HG03095 (cell line): Measurements from ENCODE around the gene VPS29.
"Not testable (repeated sequence)": the region's sequence is repeated elsewhere in the genome, so short reads cannot be mapped to it uniquely, and the experiment has no call there.

Experiments used
- ATAC-seq: cut with Tn5 transposase; IDR thresholded peaks from one replicate; pipeline ENCODE4 v1.9.1; 2021; ENCODE audit warnings: moderate library complexity; ENCODE audit not compliant: unreplicated experiment

VPS29 gene

DNA sequence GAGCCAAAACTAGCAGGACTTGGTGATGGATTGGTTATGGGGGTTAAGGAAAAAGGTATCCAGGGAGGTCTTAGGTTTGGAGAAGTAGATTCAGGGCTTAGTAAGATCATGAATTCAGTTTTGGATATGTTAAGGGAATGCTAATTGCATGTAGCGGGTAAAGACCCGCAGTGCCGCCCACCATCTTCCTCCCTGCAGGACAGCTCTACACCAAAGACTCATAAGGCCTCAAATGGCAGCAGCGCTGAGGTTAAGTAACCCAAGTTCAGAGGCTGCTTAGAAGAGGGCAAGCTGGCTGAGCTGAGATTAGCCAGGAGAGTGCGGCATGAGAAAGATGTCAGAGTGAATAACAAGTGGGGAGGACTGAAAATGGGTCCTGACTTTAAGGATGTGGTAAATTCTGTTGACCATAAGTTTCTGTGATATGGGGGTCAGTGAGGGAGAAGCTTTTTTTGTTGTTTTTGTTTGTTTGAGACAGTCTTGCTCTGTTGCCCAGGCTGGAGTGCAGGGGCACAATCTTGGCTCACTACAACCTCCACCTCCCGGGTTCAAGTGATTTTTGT lies 26.4 kb upstream of the VPS29 start:
- no peak for ATAC-seq

DNA sequence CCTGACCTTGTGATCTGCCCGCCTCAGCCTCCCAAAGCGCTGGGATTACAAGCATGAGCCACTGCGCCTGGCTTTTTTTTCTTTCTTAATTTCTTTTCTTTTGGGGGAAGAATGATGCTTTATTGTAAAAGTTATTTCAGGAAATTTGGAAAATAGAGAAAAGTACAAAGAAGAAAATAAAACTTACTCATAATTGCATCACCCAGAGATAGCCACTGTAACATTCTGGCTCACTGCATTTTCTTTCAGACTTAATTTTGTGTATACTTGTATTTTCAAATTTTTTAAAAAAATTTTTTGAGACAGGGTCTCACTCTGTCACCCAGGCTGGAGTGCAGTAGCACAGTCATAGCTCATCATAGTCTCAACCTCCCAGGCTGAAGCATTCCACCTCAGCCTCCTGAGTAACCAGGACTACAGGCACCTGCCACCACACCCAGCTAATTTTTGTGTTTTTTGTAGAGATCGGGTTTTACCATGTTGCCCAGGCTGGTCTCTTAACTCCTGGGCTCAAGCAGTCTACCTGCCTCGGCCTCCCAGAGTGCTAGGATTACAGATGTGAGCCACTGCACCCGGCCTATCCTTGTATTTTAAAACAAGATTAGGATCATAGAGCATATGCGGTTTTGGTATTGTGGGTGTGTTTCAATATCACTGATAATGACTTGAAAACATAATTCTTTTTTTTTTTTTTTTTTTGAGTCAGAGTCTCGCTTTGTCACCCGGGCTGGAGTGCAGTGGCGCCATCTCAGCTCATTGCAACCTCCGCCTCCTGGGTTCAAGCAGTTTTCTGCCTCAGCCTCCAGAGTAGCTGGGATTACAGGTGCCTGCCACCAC lies 19.2 kb upstream of the VPS29 start:
- ATAC-seq = not testable (repeated sequence)

DNA sequence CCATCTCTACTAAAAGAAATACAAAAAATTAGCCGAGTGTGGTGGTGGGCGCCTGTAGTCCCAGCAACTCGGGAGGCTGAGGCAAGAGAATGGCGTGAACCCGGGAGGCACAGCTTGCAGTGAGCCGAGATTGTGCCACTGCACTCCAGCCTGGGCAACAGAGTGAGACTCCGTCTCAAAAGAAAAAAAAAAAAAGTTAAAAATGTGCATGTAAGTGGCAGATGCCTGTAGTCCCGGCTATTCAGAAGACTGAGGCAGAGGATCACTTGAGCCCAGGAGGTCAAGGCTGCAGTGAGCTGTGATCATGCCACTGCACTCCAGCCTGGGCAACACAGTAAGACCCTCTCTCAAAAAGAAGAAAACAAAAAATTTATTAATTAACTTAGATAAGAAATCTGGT lies 16.1 kb upstream of the VPS29 start:
- ATAC-seq = not testable (repeated sequence)

DNA sequence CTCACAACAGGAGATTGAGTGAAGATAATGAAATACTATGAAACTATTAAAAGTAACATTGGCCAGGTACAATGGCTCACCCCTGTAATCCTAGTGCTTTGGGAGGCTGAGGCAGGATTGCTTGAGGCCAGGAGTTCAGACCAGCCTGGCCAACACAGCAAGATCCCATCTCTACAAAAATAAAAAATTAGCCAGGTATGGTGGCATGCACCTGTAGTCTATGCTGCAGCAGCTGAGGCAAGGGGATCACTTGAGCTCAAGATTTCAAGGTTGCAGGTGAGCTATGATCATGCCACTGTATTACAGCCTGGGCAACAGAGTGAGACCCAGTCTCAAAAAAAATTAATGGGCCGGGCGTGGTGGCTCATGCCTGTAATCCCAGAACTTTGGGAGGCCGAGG lies 15.1 kb upstream of the VPS29 start:
- ATAC-seq = no peak

DNA sequence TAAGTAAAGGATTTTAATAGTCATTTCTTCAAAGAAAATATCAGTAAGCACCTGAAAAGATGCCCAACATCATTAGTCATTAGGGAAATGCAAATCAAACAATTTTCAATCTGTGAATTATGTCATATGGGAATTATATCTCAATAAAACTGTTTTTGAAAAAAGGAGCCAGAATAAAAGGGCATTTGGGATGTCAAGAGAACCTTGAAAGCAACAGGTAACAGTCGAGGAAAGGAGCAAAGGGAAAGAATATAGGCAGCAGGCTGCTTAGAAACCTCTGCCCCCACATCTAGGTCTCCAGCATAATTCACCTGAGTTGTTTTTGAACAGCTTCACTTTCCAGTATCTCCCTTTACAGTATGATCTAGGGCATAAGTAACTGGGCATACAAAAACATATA lies 12.5 kb upstream of the VPS29 start:
- ATAC-seq = no peak

DNA sequence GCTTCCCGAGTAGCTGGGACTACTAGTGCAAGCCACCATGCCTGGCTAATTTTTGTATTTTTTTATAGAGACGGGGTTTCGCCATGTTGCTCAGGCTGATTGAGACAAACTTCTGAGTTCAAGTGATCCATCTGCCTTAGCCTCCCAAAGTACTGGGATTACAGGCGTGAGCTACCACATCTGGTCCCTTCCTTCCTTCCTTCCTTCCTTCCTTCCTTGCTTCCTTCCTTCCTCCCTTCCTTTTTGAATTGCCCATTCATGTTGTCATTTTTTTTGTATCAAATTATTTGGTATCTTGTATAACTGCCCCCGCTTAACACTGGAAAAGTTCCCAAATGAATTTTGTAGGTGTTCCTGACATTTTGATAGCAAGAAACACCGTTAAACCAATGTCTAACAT lies 11.9 kb upstream of the VPS29 start:
- ATAC-seq = no peak

GRCh38 chr12:110508071-110508586 lies 6.2 kb upstream of the VPS29 start:
- ATAC-seq = no peak

DNA sequence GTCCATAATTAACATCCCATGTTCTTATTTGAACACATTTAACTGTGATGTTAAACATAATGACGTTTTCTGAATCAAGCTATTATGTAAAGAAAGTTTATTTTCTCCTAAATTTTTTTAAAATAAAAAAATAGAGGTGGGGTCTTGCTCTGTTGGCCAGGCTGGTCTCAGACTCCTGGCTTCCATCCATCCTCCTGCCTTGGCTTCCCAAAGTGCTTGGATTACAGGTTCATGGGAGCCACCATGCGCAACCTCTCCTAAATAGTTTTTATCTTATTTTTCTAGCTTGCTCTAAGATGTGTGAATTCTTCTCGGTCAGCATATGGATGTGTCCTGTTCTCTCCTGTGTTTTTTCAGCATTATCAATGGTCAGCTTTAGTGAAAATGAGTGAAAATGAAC lies 3.4 kb upstream of the VPS29 start:
- ATAC-seq = no peak

- ATAC-seq = no peak
Observed at GRCh38 chr12:110503432-110503831, 1.5 kb upstream of the VPS29 start.

DNA sequence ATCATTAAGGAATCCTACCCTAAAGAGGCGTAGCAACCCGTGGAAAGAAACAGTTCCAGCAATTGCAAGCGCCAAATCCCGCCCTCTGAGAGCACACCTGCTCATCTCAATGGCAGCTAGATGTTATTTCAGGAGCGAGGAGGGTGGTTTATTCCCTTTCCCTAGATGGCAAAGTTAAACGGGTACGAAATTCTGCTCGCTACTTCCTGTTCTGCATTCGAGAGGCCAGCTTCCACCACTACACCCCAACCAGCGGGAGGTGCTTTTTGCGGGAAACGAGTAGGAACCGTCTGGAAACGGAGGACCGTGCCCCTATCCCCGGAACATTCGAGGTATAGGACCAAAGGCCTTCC lies 536 bp downstream of the VPS29 start:
- ATAC-seq = no peak

GRCh38 chr12:110498984-110499706 lies 2.8 kb downstream of the VPS29 start:
- no peak for ATAC-seq

- no peak for ATAC-seq
Observed at GRCh38 chr12:110475426-110475825, 26.5 kb downstream of the VPS29 start.

- peak; percentile 64 for ATAC-seq
Observed at GRCh38 chr12:110468214-110469048, 33.5 kb downstream of the VPS29 start, which contains the start of the genes FAM216A and GPN3. Gene FAM216A (plus strand): TSS chr12:110468845. CDS start chr12:110468876, 31 bp downstream. Gene GPN3 (minus strand): TSS chr12:110468257. CDS start chr12:110468203, 54 bp downstream.

- ATAC-seq = no peak
Observed at GRCh38 chr12:110467847-110468213, 34.1 kb downstream of the VPS29 start.

GRCh38 chr12:110466791-110467190 lies 35.1 kb downstream of the VPS29 start:
- no peak for ATAC-seq

DNA sequence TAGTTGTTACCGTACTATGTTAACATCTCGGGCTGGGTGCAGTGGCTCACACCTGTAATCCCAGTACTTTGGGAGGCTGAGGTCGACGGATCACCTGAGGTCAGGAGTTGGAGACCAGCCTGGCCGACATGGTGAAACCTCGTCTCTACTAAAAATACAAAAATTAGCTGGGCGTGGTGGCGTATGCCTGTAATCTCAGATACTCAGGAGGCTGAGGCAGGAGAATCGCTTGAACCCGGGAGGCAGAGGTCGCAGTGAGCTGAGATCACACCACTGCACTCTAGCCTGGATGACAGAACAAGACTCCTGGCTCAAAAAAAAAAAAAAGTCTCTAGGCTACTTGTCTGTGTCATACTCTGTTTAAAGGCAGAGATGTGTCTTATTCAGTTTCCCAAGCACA lies 36.1 kb downstream of the VPS29 start:
- ATAC-seq = not testable (repeated sequence)

DNA sequence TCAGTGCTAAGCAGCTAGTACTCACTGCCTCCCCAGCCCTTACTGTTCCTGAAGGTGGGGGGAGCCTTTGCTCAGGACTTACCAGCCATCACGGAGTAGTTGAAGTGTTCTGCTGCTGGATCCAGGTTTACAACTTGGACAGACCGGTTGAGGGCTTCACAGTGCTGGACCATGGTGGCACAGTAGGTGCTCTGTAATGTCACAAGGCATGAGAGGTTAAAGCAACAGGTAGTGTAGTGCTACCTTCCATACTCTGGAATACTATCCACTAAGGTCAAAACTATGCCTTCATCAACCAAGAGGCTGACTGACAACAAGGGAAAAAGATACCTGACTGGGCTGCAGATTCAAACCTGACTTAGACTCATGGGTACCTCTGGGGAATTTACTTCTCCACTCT lies 36.9 kb downstream of the VPS29 start:
- ATAC-seq = no peak

- ATAC-seq = not testable (repeated sequence)
Observed at GRCh38 chr12:110461189-110461588, 40.7 kb downstream of the VPS29 start.

- no peak for ATAC-seq
Observed at GRCh38 chr12:110458756-110459155, 43.2 kb downstream of the VPS29 start.

- ATAC-seq = no peak
Observed at GRCh38 chr12:110453569-110454296, 48.2 kb downstream of the VPS29 start.
